ENCODE results near the gene IMPA2. TPM values are rescaled to one million over a fixed set of nuclear protein-coding genes. Genes with fewer than 3 reads are reported as not detected.

Gene IMPA2
- total and polyA plus RNA-seq, 2 of the 13 experiments (the other 11 are each of a cell fraction or from before 2014, with no cell fraction given) = 37.8 to 71.8 TPM

DNA sequence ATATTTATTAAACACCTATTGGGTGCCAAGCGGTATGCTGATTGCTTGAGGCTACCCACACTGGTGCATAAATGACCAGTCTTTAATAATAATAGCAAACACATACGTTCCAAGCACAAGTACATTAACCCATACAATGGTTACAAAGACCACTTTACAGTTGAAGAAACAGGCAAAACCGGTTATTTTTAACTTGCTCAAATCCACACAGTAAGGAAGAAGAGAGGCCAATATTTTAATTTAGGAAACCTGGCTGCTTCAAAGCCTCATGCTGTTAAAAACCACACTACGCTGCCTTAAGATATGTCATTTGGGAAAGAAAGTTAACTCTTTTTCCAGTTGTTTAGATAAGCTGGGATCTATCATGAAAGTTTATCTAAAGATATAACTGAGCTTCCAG, 2.4 kb upstream of the IMPA2 start:
- no peaks in the 10 kb centered on the region for H3K9me3 ChIP-seq (ENCODE audit: low read length)
- no peak for TF ChIP-seq FOXO1 (CRISPR knock-in tag; IDR thresholded peaks at IDR 0.05)
- H3K27me3 ChIP-seq (ENCODE audit: control insufficient read depth in 1 of 2, insufficient read depth in 2 of 2, low read length in 2 of 2) = no peaks in the 10 kb centered on the region
- H3K4me1 ChIP-seq (ENCODE audit: insufficient read depth, low read length) = peaks cover 44% of the 10 kb centered on the region
- H3K4me2 ChIP-seq (ENCODE audit: low read depth, low read length) = 0 out of 2 replicates have a peak overlapping the region, but pooled peaks have one; percentile 76
- peaks cover 13% of the 10 kb centered on the region for H3K79me2 ChIP-seq (ENCODE audit: insufficient read depth, low read length)
- H3K27ac ChIP-seq (ENCODE audit: extremely low read length, insufficient read depth, low read length) = no peak overlapping the region
- DNase-seq (ENCODE audit: low spot score) = no peak
- no peak for FAIRE-seq
- ATAC-seq = no peak
- intact Hi-C loops (cut with micrococcal nuclease; ENCODE audit: unreplicated experiment) (no loop called here), in situ Hi-C loops (cut with HindIII; ENCODE audit: extremely low pct_ligation_motif_present, low pct_unique_long_range_greater_than_20kb) (no loop called here)
- H3K9ac ChIP-seq (ENCODE audit: insufficient read depth, low read depth, low read length) = no peak overlapping the region
- no peak overlapping the region for H3K4me3 ChIP-seq (replicated peaks in 1 of 3; ENCODE audit: insufficient read depth in 1 of 3, low read depth in 2 of 3, low read length in 3 of 3)
- CTCF ChIA-PET (ENCODE audit: low intra/inter-chr PET ratio, low total read pairs) = no interaction called here
- H4K20me1 ChIP-seq (ENCODE audit: insufficient read depth, low read length) = peaks cover 5% of the 10 kb centered on the region; the same call in 1 of the 2 replicates
- no peaks in the 10 kb centered on the region for H3K36me3 ChIP-seq (replicated peaks in 1 of 2; ENCODE audit: control insufficient read depth in 1 of 2, insufficient read depth in 2 of 2, low read length in 2 of 2)
- no TSS peak for BruUV-seq (replicated peaks)
- H2AFZ ChIP-seq (ENCODE audit: low read length) = no peak overlapping the region
- 91% methylated on average over 4 of the region's 4 CpGs for WGBS (ENCODE audit: low lambda C conversion rate)
- POLR2A ChIA-PET = interaction anchor here (5.8 kb wide), 1 partner anchor 16 kb away, joined by 328 read pairs; no protein-coding TSS in a partner anchor

DNA sequence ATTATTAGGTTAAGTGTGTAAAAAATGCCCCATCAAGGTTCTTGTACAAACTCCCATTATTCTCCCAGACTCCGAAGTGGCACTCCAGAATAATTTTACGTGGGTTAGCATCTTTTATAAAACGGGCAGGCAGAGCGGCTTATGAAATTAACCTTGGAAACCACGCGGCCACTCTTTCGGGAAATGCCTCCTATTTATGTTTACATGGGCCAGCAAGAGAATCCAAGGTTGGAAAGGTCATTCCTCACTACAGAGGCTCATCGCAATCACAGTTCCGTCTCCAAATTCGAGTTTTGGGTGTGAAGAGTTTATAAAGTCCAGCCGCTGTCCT, 1.2 kb upstream of the IMPA2 start:
- no peak overlapping the region for H2AFZ ChIP-seq (ENCODE audit: low read length)
- under 1% methylated on average over 10 of the region's 11 CpGs for WGBS (ENCODE audit: low lambda C conversion rate)
- TF ChIP-seq MBD4 (IDR thresholded peaks at IDR 0.05; ENCODE audit: borderline replicate concordance, low read length) (no peak), ZNF17 (CRISPR knock-in tag; IDR thresholded peaks at IDR 0.05) (peak; percentile 80; the same call in 1 of the 2 replicates), SATB2 (CRISPR knock-in tag; IDR thresholded peaks at IDR 0.05) (no peak), ATM (IDR thresholded peaks at IDR 0.05; ENCODE audit: borderline replicate concordance) (no peak), RARG (CRISPR knock-in tag; IDR thresholded peaks at IDR 0.05; ENCODE audit: low read depth) (0 out of 2 replicates have a peak, but pooled peaks have one; percentile 84), SP5 (CRISPR knock-in tag; IDR thresholded peaks at IDR 0.05; ENCODE audit: borderline replicate concordance, low read depth) (no peak), ZNF792 (CRISPR knock-in tag; IDR thresholded peaks at IDR 0.05) (no peak), ZFAT (CRISPR knock-in tag; conservative IDR thresholded peaks at IDR 0.05) (no peak), NAIF1 (CRISPR knock-in tag; IDR thresholded peaks at IDR 0.05; ENCODE audit: borderline replicate concordance) (0 out of 2 replicates have a peak, but pooled peaks have one; percentile 13), ZNF737 (CRISPR knock-in tag; IDR thresholded peaks at IDR 0.05; ENCODE audit: borderline replicate concordance) (no peak), ZNF224 (CRISPR knock-in tag; IDR thresholded peaks at IDR 0.05) (0 out of 2 replicates have a peak, but pooled peaks have one; percentile 69), POLR2AphosphoS2 (IDR thresholded peaks at IDR 0.05; ENCODE audit: low read depth, low read length) (no peak), KDM6A (CRISPR knock-in tag; IDR thresholded peaks at IDR 0.05; ENCODE audit: low read depth) (no peak), GATAD2A (CRISPR knock-in tag; IDR thresholded peaks at IDR 0.05) (peak; percentile 26; the same call in 1 of the 2 replicates), ZNF678 (CRISPR knock-in tag; IDR thresholded peaks at IDR 0.05) (no peak)
- TF ChIP-seq, protein P1, sequence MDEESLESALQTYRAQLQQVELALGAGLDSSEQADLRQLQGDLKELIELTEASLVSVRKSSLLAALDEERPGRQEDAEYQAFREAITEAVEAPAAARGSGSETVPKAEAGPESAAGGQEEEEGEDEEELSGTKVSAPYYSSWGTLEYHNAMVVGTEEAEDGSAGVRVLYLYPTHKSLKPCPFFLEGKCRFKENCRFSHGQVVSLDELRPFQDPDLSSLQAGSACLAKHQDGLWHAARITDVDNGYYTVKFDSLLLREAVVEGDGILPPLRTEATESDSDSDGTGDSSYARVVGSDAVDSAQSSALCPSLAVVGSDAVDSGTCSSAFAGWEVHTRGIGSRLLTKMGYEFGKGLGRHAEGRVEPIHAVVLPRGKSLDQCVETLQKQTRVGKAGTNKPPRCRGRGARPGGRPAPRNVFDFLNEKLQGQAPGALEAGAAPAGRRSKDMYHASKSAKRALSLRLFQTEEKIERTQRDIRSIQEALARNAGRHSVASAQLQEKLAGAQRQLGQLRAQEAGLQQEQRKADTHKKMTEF (CRISPR knock-in tag; IDR thresholded peaks at IDR 0.05) = no peak
- TF ChIP-seq, protein P2, sequence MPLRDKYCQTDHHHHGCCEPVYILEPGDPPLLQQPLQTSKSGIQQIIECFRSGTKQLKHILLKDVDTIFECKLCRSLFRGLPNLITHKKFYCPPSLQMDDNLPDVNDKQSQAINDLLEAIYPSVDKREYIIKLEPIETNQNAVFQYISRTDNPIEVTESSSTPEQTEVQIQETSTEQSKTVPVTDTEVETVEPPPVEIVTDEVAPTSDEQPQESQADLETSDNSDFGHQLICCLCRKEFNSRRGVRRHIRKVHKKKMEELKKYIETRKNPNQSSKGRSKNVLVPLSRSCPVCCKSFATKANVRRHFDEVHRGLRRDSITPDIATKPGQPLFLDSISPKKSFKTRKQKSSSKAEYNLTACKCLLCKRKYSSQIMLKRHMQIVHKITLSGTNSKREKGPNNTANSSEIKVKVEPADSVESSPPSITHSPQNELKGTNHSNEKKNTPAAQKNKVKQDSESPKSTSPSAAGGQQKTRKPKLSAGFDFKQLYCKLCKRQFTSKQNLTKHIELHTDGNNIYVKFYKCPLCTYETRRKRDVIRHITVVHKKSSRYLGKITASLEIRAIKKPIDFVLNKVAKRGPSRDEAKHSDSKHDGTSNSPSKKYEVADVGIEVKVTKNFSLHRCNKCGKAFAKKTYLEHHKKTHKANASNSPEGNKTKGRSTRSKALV (CRISPR knock-in tag; IDR thresholded peaks at IDR 0.05) = no peak

More for the DNA sequence above, 1.2 kb upstream of the IMPA2 start:
- H3K27me3 ChIP-seq (ENCODE audit: control insufficient read depth in 1 of 2, insufficient read depth in 2 of 2, low read length in 2 of 2) = no peaks in the 10 kb centered on the region
- H3K27ac ChIP-seq (ENCODE audit: extremely low read length, insufficient read depth, low read length) = peak overlapping the region; percentile 93
- in situ Hi-C loops (cut with HindIII; ENCODE audit: extremely low pct_ligation_motif_present, low pct_unique_long_range_greater_than_20kb) = no loop called here
- intact Hi-C loops (cut with micrococcal nuclease; ENCODE audit: unreplicated experiment) = loop anchor here (2.0 kb wide), 3 partner anchors 23 to 59 kb away; no protein-coding TSS in a partner anchor
- H3K4me3 ChIP-seq (replicated peaks in 1 of 3; ENCODE audit: insufficient read depth in 1 of 3, low read depth in 2 of 3, low read length in 3 of 3) = peak overlapping the region; percentile 45 to 74 (median 53); a peak in 5 of 6 replicates
- peak overlapping the region; percentile 76 for H3K4me2 ChIP-seq (ENCODE audit: low read depth, low read length)
- no peaks in the 10 kb centered on the region for H3K9me3 ChIP-seq (ENCODE audit: low read length)
- ChIA-PET CTCF (ENCODE audit: low intra/inter-chr PET ratio, low total read pairs) (no interaction called here), POLR2A (interaction anchor here (0.6 to 5.8 kb wide), 18 partner anchors 15 to 396 kb away, joined by 3 to 328 read pairs (median 7); no protein-coding TSS in a partner anchor)
- peaks cover 17% of the 10 kb centered on the region for H3K79me2 ChIP-seq (ENCODE audit: insufficient read depth, low read length)
- FAIRE-seq = no peak
- no peak for ATAC-seq
- H3K36me3 ChIP-seq (replicated peaks in 1 of 2; ENCODE audit: control insufficient read depth in 1 of 2, insufficient read depth in 2 of 2, low read length in 2 of 2) = no peaks in the 10 kb centered on the region
- peaks cover 50% of the 10 kb centered on the region for H3K4me1 ChIP-seq (ENCODE audit: insufficient read depth, low read length)
- H3K9ac ChIP-seq (ENCODE audit: insufficient read depth, low read depth, low read length) = peak overlapping the region; percentile 90
- peaks cover 5% of the 10 kb centered on the region; the same call in 1 of the 2 replicates for H4K20me1 ChIP-seq (ENCODE audit: insufficient read depth, low read length)
- BruUV-seq (replicated peaks) = no TSS peak
- no peak for DNase-seq (ENCODE audit: low spot score)

Measured in HepG2 (cell line).